K562 (cell line): Measurements from ENCODE around the gene GINS3. TPM values are rescaled to one million over a fixed set of nuclear protein-coding genes. Genes with fewer than 3 reads are reported as not detected.

ENCODE experiments used
- ATAC-seq: fragments of 200-7000 bp; cut with Tn5 transposase; 3 replicates; pipeline ENCODE4 v1.9.1; 2020; ENCODE audit warnings: moderate library complexity
- BruUV-seq: library from RNA; stranded (reverse); fragments of 400-500 nt; replicated peaks from 2 replicates; lab custom pipeline; 2021; lab: Mats Ljungman, UMichigan
- CTCF ChIA-PET: fragments of 300-600 bp; formaldehyde crosslinking; extraction: SDS; loops from one replicate; lab custom pipeline; 2021; ENCODE audit warnings: low intra/inter-chr PET ratio; lab: Yijun Ruan, JAX
- POLR2A ChIA-PET: fragments of 300-600, 350-650 bp; sonication (Branson Sonifier 250); formaldehyde crosslinking; extraction: SDS; loops from one replicate; lab custom pipeline; 2021; ENCODE audit warnings: antibody characterized with exemption, inconsistent platforms; lab: Yijun Ruan, JAX
- DNase-seq, 4 experiments: peaks; one replicate each; pipeline versions ENCODE4 v3.0.0 to v3.0.0-alpha.2; 2011 to 2018; ENCODE audit warnings: low spot score in 3 of 4, mixed read lengths in 3 of 4; ENCODE audit errors: extremely low read depth in 1 of 4
- FAIRE-seq: peaks from 2 replicates; lab custom pipeline; 2011; peaks lifted over from hg19 to GRCh38; lab: Jason Lieb, UNC
- H2AFZ ChIP-seq: 2 replicates; pipeline ENCODE4 v1.6.0; 2011; ENCODE audit warnings: low read depth, low read length, control low read depth, inconsistent platforms
- H3K27ac ChIP-seq: fragments of 200-600 bp; 3 replicates; pipeline ENCODE4 v1.8.0; 2011; ENCODE audit warnings: low read depth, mild to moderate bottlenecking, control low read depth, inconsistent platforms, low read length, moderate library complexity, mixed read lengths; ENCODE audit errors: extremely low read depth
- H3K27me3 ChIP-seq, 2 experiments: fragments of 300-600 bp in 1 of 2; 2 replicates in 1 of 2; 3 replicates in 1 of 2; pipeline versions ENCODE4 v1.6.0 to v1.8.0; 2011; ENCODE audit warnings: inconsistent platforms in 2 of 2, low read length in 2 of 2, mild to moderate bottlenecking in 1 of 2, mixed read lengths in 1 of 2, moderate library complexity in 1 of 2; ENCODE audit not compliant: control insufficient read depth in 2 of 2, insufficient read depth in 2 of 2
- H3K36me3 ChIP-seq: fragments of 300-600 bp; 3 replicates; pipeline ENCODE4 v1.8.0; 2011; ENCODE audit warnings: mild to moderate bottlenecking, low read length, inconsistent platforms; ENCODE audit not compliant: control insufficient read depth, insufficient read depth
- H3K4me1 ChIP-seq, 2 experiments: fragments of 200-600 bp in 1 of 2; replicated peaks in 1 of 2; 2 replicates in 1 of 2; 3 replicates in 1 of 2; pipeline versions ENCODE4 v1.5.1 to v1.8.0; 2011; ENCODE audit warnings: inconsistent platforms in 2 of 2, low read length in 2 of 2, mild to moderate bottlenecking in 1 of 2, mixed read lengths in 1 of 2, moderate library complexity in 1 of 2; ENCODE audit not compliant: control insufficient read depth in 2 of 2, insufficient read depth in 2 of 2
- H3K4me2 ChIP-seq: 2 replicates; pipeline ENCODE4 v1.6.1; 2011; ENCODE audit warnings: low read length, control low read depth, inconsistent platforms, mixed read lengths; ENCODE audit not compliant: insufficient read depth
- H3K4me3 ChIP-seq: fragments of 200-600 bp; sonication (generic), shearing (Covaris generic); 2 replicates; pipeline ENCODE4 v1.5.1; 2016; ENCODE audit warnings: control low read depth, inconsistent platforms
- H3K79me2 ChIP-seq: fragments of 200-600 bp; 3 replicates; pipeline ENCODE4 v1.8.0; 2011; ENCODE audit warnings: low read length, inconsistent platforms; ENCODE audit not compliant: control insufficient read depth, insufficient read depth
- H3K9ac ChIP-seq, 2 experiments: 2 replicates each; pipeline versions ENCODE4 v1.6.0 to v1.6.1; 2011; ENCODE audit warnings: low read depth in 2 of 2, low read length in 2 of 2, control low read depth in 1 of 2, inconsistent platforms in 1 of 2, mild to moderate bottlenecking in 1 of 2, mixed read lengths in 1 of 2; ENCODE audit not compliant: insufficient read depth in 1 of 2
- H3K9me1 ChIP-seq: one replicate; pipeline ENCODE4 v1.6.0; 2011; ENCODE audit warnings: inconsistent platforms, mild to moderate bottlenecking, low read length, moderate library complexity; ENCODE audit not compliant: control insufficient read depth, insufficient read depth
- H3K9me3 ChIP-seq: replicated peaks from 2 replicates; pipeline ENCODE4 v1.5.1; 2011; ENCODE audit warnings: low read depth, low read length, inconsistent platforms; ENCODE audit not compliant: control insufficient read depth, insufficient read depth
- H4K20me1 ChIP-seq: replicated peaks from 2 replicates; pipeline ENCODE4 v1.6.1; 2011; ENCODE audit warnings: low read length, inconsistent platforms, mixed read lengths; ENCODE audit not compliant: control insufficient read depth, insufficient read depth
- BCOR ChIP-seq: fragments of 450-650 bp; IDR thresholded peaks from 2 replicates; pipeline ENCODE4 v1.6.1; 2016
- BRF2 ChIP-seq: IDR thresholded peaks from 3 replicates; pipeline ENCODE4 v1.6.1; 2011; ENCODE audit warnings: borderline replicate concordance, mild to moderate bottlenecking; ENCODE audit not compliant: insufficient read length, insufficient read depth
- ESRRB ChIP-seq: fragments of 250-450 bp; sonication (Bioruptor Pico); IDR thresholded peaks from 2 replicates; pipeline ENCODE4 v1.5.0; 2020; ENCODE audit warnings: mild to moderate bottlenecking, moderate library complexity, borderline replicate concordance
- FOSL1 ChIP-seq: fragments of 200-800 bp; sonication (Bioruptor generic); conservative IDR thresholded peaks from 2 replicates; pipeline ENCODE4 v1.6.1; 2016; ENCODE audit warnings: missing genetic modification characterization, missing compliant biosample characterization
- KDM5B ChIP-seq: fragments of 200-600 bp; sonication (generic); IDR thresholded peaks from 2 replicates; pipeline ENCODE4 v1.6.1; 2012; ENCODE audit warnings: low read depth, mild to moderate bottlenecking, moderate library complexity, low read length, control low read depth, inconsistent platforms; ENCODE audit not compliant: insufficient replicate concordance
- POLR2G ChIP-seq: fragments of 200-400 bp; formaldehyde crosslinking; IDR thresholded peaks from 2 replicates; pipeline ENCODE4 v1.6.1; 2017; ENCODE audit warnings: low read depth, mild to moderate bottlenecking, antibody characterized with exemption, low read length, moderate library complexity
- RBBP5 ChIP-seq: fragments of 200-600 bp; sonication (generic); IDR thresholded peaks from 2 replicates; pipeline ENCODE4 v1.6.1; 2012; ENCODE audit warnings: borderline replicate concordance, mild to moderate bottlenecking, low read length, control low read depth, inconsistent platforms; ENCODE audit not compliant: insufficient read depth, poor library complexity, severe bottlenecking
- RBM25 ChIP-seq: fragments of 200-400 bp; formaldehyde crosslinking; IDR thresholded peaks from 2 replicates; pipeline ENCODE4 v1.6.1; 2018; ENCODE audit warnings: low read length, low read depth, moderate library complexity; ENCODE audit not compliant: severe bottlenecking
- RFX5 ChIP-seq: IDR thresholded peaks from 2 replicates; pipeline ENCODE4 v1.6.1; 2011; ENCODE audit warnings: low read depth, mild to moderate bottlenecking, improper control_type of control experiment, low read length
- SMARCA5 ChIP-seq: fragments of 450-650 bp; IDR thresholded peaks from 2 replicates; pipeline ENCODE4 v1.6.1; 2016
- TCFL5 ChIP-seq: fragments of 250-450 bp; sonication (Bioruptor Pico); conservative IDR thresholded peaks from 2 replicates; pipeline ENCODE4 v1.6.1; 2021; ENCODE audit warnings: mild to moderate bottlenecking, moderate library complexity, matching md5 sums
- ZNF239 ChIP-seq: fragments of 250-450 bp; sonication (Bioruptor Pico); IDR thresholded peaks from 2 replicates; pipeline ENCODE4 v1.4.0; 2020; ENCODE audit warnings: mild to moderate bottlenecking
- ZNF398 ChIP-seq: fragments of 250-450 bp; sonication (Bioruptor Pico); IDR thresholded peaks from 2 replicates; pipeline ENCODE4 v1.8.0; 2021; ENCODE audit warnings: moderate library complexity, mild to moderate bottlenecking, inconsistent platforms
- ZNF696 ChIP-seq: fragments of 250-450 bp; sonication (Bioruptor Pico); conservative IDR thresholded peaks from 2 replicates; pipeline ENCODE4 v1.4.0; 2020; ENCODE audit warnings: mild to moderate bottlenecking, moderate library complexity
- WGBS: fragments of 100-300 bp; shearing (Covaris generic); methylation state at CpG from one replicate; pipeline ENCODE4 v1.1.6; 2016; ENCODE audit warnings: low coverage, mixed read lengths; ENCODE audit not compliant: insufficient coverage; ENCODE audit errors: missing lambda C conversion rate; 5-methylcytosine and 5-hydroxymethylcytosine counted together
- in situ Hi-C: fragments of 300-500 bp; cut with MboI; formaldehyde crosslinking; loops from 4 replicates; pipeline ENCODE4 v1.15.0; 2018; ENCODE audit warnings: inconsistent platforms, mixed read lengths
- intact Hi-C: fragments of 100-400 bp; cut with micrococcal nuclease; formaldehyde crosslinking; loops from 2 replicates; pipeline ENCODE4 v1.14.2; 2022
- polyA plus RNA-seq, 8 experiments: library from polyadenylated mRNA; depleted of rRNA in 4 of 8; stranded (reverse) in 5 of 8; unstranded in 3 of 8; fragments of >200 nt; fragmentation: Nextera tagmentation in 2 of 8; fragmentation: Illumina TruSeq in 1 of 8; extraction: Ambion mirVana in 2 of 8; extraction: Trizol in 1 of 8; gene quantifications; 2 replicates each; pipeline versions ENCODE4 v1.2.1 to v1.2.3, GENCODE V29; 2011 to 2014; ENCODE audit warnings: inconsistent platforms in 1 of 8, missing spikeins in 1 of 8
- total RNA-seq, 7 experiments: library from RNA; depleted of rRNA in 6 of 7; stranded (reverse); fragments of >200 nt in 6 of 7; fragmentation: Illumina TruSeq in 2 of 7; extraction: Trizol in 2 of 7; gene quantifications; 2 replicates each; pipeline versions ENCODE4 v1.2.1 to v1.2.3, GENCODE V29; 2011 to 2021; ENCODE audit warnings: low replicate concordance in 1 of 7

The GINS3 gene
- total and polyA plus RNA-seq, 9 of the 15 experiments (the other 6 are each of a cell fraction or from before 2014, with no cell fraction given), result 17.8 to 31.9 (median 25.4) TPM

GRCh38 chr16:58422809-58423208, 30.5 kb downstream of the GINS3 start:
- peaks cover 4 to 7% of the 10 kb centered on the region in 2 experiments; a peak in 3 of 5 replicates for H3K4me1 ChIP-seq
- WGBS, result 6% methylated on average over 4 of the region's 4 CpGs
- H3K9ac ChIP-seq, result no peak overlapping the region
- ATAC-seq, result no peak
- no TSS peak for BruUV-seq
- no peaks in the 10 kb centered on the region for H3K36me3 ChIP-seq
- H4K20me1 ChIP-seq, result no peaks in the 10 kb centered on the region
- FAIRE-seq, result no peak
- H3K27me3 ChIP-seq, result peaks cover 15 to 21% of the 10 kb centered on the region in 2 experiments; a peak in 4 of 5 replicates
- CTCF ChIA-PET, result no interaction called here
- H3K9me3 ChIP-seq, result no peaks in the 10 kb centered on the region
- no peaks in the 10 kb centered on the region for H3K79me2 ChIP-seq
- no peak overlapping the region for H3K27ac ChIP-seq
- no peak overlapping the region for H3K4me3 ChIP-seq
- POLR2A ChIA-PET, result no interaction called here
- H3K9me1 ChIP-seq, result peaks cover 2% of the 10 kb centered on the region
- intact Hi-C loops, result no loop called here
- TF ChIP-seq RBBP5, result no peak
- TF ChIP-seq, all 486 proteins: peak for 0
- in situ Hi-C loops, result no loop called here
- H3K4me2 ChIP-seq, result no peak overlapping the region
- no peak for DNase-seq
- no peak overlapping the region for H2AFZ ChIP-seq

- no peak overlapping the region for H3K4me2 ChIP-seq
- TF ChIP-seq RFX5, result no peak
- no peak for TF ChIP-seq ZNF696 (CRISPR knock-in tag)
- TF ChIP-seq ZNF398 (CRISPR knock-in tag), result no peak
- no peak for TF ChIP-seq TCFL5
- no peak for TF ChIP-seq ESRRB (CRISPR knock-in tag)
- 0 out of 2 replicates have a peak, but pooled peaks have one; percentile 34 for TF ChIP-seq SMARCA5
- TF ChIP-seq POLR2G, result no peak
- TF ChIP-seq RBM25, result peak; percentile 37
- no peak for TF ChIP-seq ZNF239 (CRISPR knock-in tag)
- no peak for TF ChIP-seq BRF2
- peak; percentile 57 for TF ChIP-seq BCOR
- TF ChIP-seq KDM5B, result no peak
- TF ChIP-seq FOSL1, result no peak
Observed at GRCh38 chr16:58425245-58425644, 33.0 kb downstream of the GINS3 start.

More at GRCh38 chr16:58425245-58425644, 33.0 kb downstream of the GINS3 start:
- Histone ChIP-seq H3K4me3 (no peak overlapping the region), H3K9me1 (peaks cover 2% of the 10 kb centered on the region), H3K27me3 (peaks cover 33 to 39% of the 10 kb centered on the region in 2 experiments; a peak in 4 of 5 replicates), H3K27ac (no peak overlapping the region), H3K4me1 (peaks cover 0 to 4% of the 10 kb centered on the region in 2 experiments; a peak in 2 of 5 replicates), H3K9me3 (no peaks in the 10 kb centered on the region), H3K9ac (no peak overlapping the region), H2AFZ (no peak overlapping the region), H3K79me2 (no peaks in the 10 kb centered on the region), H3K36me3 (no peaks in the 10 kb centered on the region), H4K20me1 (no peaks in the 10 kb centered on the region)
- intact Hi-C loops, result no loop called here
- FAIRE-seq (no peak), ATAC-seq (no peak), DNase-seq (no peak)
- ChIA-PET CTCF (no interaction called here), POLR2A (no interaction called here)
- WGBS, result 31% methylated on average over 8 of the region's 8 CpGs
- in situ Hi-C loops, result no loop called here
- no TSS peak for BruUV-seq
